ENCODE results near the gene CRELD1.

GRCh38 chr3:9951598-9951961, 17.9 kb downstream of the CRELD1 start:
- TF ChIP-seq EZH2 (optimal IDR thresholded peaks at IDR 0.05; ENCODE audit: low read depth, low read length) (no peak), CTCF (IDR thresholded peaks at IDR 0.05; ENCODE audit: low read length) (no peak)

Measured in MM.1S (cell line).